HS-5 (cell line): Measurements from ENCODE around the gene RASA3.
"Not testable (repeated sequence)": the region's sequence is repeated elsewhere in the genome, so short reads cannot be mapped to it uniquely, and the experiment has no call there.

Source experiments
- DNase-seq: peaks from one replicate; pipeline ENCODE4 v3.0.0-alpha.2; 2012; ENCODE audit warnings: low read depth

RASA3 gene

DNA sequence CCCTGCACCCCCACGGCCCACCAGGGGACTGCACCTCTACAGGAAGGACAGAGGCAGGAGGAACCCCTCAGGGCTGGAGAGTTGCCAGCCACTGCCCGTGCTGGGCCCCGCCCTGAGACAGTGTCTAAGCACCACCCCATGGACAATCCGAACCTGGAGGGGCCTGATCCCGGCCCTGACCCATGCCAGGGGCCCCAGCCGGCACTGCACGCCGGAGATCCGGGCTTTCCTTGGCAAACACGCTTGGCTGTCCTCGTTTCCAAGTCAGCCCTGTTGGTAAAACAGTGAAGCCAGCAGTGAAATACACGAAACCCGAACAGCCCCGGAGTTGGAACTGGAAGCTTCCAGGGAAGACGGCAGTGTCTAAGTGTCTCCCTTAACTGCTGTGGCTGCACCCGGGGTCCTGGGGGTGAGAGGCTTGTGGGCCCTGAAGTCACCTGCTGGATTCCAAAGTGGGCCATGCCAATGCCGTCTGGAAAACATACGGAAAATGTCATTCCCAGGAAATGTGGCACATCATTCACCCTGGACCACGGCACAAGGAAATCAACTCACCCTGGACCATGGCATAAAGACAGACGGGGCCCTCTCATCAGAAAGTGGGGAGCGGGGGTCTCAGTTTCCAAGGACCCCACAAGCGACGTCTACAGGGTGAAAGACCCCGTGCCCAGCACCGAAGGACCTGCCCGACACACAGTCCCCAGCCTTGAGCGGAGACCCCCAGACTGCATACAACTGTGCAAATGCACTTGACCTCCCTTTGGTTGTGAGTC lies 30.9 kb downstream of the RASA3 start:
- DNase-seq: no peak

DNA sequence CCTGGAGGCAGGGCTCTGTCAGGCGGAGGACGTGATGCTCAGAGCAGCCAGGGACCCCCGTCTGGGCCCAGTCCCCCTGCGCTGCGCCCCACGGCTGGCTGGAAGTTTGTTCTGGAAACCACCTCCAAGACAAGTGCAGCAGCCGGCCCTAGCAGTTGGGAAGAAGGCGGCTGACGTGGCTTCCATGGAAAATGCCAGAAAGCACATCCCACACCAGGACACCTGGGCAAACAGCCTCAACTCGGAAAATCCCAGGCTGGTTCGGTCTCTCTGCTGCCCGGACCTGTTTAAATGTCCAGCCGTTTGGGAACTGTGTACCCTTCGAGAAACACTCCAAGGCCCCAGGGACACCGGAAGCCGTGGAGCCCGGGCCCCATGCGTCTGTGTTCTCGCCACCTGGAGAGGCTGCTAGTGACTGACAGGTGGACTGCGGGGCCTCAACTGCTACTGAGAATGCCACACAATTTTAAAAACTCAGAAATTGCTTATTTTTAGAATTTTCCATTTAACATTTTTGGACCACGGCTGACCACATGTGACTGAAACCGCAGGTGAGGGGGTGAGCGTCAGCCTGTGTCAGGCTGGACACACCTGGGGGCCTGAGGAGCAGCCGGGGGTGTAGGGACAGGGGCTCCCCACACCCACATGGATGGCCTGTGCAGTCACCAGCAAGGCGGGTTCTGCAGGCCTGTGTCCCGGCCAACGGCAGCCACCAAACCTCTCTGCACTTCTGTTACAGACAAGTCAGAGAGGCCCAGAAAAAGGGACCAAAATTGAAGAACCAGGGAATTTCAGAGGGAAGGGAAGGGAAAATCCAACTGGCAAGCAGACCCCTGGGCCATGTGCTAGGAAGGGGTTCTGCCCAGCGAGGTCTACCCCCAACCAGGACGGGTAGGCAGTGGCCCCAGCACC lies 31.7 kb downstream of the RASA3 start:
- DNase-seq: no peak

- no peak for DNase-seq
Measured at GRCh38 chr13:114099918-114100445, 32.4 kb downstream of the RASA3 start.

- DNase-seq: no peak
Measured at GRCh38 chr13:114099191-114099590, 33.2 kb downstream of the RASA3 start.

DNA sequence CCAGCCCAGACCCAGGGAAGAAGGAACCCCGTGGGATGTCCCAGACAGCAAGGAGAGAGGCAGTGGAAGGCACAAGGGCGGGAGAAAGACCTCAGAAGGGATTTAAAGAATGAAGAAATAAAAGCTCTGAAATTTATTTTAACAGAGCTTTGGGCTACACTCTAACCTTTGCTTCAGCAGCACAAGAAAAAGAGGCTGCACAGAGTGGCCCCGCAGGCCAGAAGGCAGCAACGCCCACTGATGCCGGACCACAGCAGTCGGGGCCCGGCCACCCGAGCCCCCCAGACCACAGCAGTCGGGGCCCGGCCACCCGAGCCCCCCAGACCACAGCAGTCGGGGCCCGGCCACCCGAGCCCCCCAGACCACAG lies 33.8 kb downstream of the RASA3 start:
- DNase-seq: not testable (repeated sequence)

DNA sequence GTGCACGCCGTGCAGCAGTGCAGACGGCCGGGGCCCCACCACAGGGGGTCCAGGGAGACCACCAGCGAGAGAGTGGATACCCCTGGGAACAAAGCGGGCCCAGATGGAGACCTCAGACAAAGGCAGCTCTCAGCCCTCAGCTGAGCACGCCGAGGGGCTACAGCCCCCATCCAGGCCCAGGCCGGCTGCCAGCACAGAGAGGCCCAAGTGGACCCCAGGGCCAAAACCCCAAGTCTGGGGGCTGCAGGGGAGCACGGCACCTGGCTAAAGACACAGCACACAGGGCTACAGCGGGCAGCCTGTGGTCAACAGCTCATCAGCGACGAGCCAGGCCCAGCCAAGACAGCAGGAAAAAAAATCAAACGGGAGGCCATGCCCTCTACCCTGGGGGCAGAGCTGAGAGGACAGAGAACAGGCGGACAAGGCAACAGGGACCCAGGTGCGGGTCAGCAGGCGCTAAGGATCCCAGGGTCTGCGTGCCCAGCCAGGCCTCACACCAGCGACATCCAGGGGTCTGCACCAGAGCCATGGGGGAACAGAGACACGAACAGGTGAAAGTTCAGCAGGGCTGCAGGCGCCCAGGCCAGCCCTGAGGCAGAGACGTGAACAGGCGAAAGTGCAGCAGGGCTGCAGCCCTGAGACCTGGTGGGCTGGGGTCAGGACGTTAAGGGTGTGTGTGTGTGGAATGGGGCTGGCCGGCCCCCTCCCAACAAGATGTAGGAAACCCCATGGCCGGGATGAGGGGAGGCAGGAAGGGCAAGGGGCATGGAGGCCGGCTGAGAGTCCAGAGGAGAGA lies 34.3 kb downstream of the RASA3 start:
- DNase-seq: no peak

DNA sequence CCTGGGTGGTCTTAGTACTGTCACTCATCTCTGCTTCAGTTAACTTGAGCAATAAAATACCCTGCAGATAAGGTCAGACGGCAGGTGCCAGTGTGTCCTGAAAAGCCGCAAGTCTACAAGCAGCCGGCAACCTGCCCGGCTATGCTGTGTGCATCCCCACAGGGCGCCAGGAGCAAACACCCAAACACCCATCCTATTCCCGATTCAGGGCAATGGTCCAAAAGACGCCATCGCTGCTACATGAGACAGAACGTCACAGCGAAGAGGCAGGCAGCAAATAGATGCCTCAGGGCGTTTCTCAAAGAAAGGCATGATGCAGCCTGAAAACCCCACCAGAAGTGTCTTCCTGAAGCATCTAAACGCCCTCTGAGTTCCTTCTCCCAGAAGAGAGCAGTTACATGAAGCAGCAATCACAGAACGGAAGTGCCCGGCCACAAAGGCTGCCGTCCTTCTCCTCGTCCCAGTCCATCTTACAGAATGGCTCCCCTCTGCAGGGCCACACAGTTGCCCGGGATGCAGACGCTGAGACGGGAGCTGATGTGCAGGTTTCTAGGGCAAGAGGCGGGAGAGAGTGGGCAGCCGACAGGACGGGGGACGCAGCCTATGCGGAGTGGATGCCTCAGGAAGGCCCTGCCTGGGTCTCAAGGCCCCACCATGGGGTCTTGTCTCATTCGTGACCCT lies 35.1 kb downstream of the RASA3 start:
- DNase-seq: no peak

DNA sequence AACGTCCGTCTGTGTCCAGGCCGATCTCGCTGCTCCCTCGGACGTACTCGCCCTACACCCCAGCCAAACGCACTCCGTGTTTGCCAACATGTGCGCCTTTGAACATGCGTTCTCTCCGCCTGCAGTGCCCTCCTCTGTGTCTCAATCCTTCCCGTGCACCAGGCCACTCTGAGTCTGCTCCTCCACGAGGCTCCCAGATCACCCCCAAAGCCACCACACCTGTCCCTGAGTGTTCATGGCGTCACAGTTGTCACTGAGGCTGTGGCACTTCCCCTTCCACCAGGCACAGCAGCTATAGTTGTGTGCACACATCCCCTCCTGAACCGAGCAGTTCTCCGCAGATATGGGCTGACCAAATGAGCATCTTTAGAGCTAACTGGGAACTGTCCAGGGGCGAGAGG lies 35.6 kb downstream of the RASA3 start:
- DNase-seq: no peak

- no peak for DNase-seq
Measured at GRCh38 chr13:114096031-114096485, 36.4 kb downstream of the RASA3 start.

DNA sequence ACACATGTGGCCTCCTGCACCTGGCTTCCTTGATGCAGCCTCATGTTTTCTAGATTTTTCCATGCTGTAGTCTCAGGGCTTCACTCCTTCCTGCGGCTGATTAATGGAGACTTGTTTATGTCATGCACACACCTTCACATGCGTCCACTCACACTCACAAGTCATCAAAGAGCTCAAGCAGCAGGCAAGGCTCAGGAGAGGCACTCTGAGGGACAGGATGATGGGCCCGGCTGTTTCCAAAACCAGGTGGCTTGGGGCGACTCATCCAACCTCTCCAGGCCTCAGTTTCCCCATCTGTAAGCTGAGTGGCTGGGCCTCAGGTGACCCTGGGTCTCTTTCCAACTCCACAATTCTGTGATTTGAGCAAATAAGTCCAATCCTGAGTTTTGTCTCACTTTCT lies 36.9 kb downstream of the RASA3 start:
- no peak for DNase-seq

DNA sequence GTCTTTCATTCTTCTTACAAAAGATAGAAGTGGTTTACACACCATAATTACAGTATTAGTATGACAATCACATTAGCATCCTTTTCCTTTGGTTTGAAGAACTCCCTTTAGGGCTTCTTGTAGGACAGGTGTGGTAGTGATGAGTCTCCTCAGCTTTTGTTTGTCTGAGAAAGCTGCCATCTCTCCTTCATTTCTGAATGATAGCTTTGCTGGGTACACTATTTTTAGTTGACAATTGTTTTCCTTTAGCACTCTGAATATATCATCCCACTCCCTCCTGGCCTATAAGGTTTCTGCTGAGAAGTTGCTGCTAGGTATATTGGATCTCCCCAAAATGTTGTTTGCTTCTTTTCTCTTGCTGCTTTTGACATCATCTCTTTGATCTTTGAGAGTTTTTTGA lies 39.3 kb downstream of the RASA3 start:
- DNase-seq: no peak

- DNase-seq: no peak
Measured at GRCh38 chr13:114092468-114092867, 40.0 kb downstream of the RASA3 start.

DNA sequence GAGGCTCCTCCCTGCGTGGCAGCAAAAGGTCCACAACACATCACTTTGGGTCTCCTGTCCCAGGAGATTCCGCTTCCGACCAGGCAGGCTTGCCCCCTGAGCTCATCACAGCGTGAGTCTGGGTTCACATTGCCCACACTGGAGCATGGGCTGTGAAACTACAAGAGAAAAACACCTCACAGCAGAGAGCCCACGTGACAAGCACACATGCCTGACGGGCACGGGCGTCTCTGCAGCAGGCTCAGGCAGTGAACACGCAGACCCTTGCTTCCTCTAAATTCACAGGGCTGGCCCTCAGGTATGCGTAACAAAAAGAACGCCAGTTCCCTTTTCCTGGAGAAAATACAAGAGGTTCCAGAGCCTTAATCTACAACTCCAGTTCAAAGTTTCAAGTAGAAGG lies 41.9 kb downstream of the RASA3 start:
- no peak for DNase-seq

- DNase-seq: no peak
Measured at GRCh38 chr13:114089751-114090400, 42.5 kb downstream of the RASA3 start.

- no peak for DNase-seq
Measured at GRCh38 chr13:114089341-114089740, 43.1 kb downstream of the RASA3 start.

GRCh38 chr13:114088863-114089262 lies 43.6 kb downstream of the RASA3 start:
- DNase-seq: no peak

GRCh38 chr13:114088234-114088633 lies 44.2 kb downstream of the RASA3 start:
- no peak for DNase-seq

DNA sequence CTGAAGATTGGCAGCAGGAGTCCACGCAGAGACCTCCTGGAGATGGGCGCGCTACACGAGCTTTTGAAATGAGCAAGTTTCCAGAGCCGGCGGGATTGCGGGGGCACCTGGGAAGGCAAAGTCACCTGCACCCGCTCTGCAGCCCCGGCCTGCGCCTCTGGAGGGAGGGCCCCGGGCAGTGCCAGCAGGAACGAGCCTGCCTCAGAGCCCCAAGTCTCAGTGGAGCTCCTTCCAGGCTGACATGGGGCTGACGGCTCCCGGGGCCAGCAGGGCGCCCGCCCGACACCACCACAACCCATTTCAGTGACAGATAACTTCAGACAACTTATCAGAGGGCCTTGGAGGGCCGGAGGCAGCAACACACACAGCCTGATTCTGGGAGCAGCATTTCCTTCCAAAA lies 45.0 kb downstream of the RASA3 start:
- DNase-seq: no peak

GRCh38 chr13:114082849-114083645 lies 49.4 kb downstream of the RASA3 start:
- DNase-seq: no peak
